Loucy (cell line): ENCODE data around the gene PAPPA2.

Source experiments
- H2AFZ ChIP-seq: fragments of 200-600 bp; sonication (generic); 2 replicates; pipeline ENCODE4 v1.6.0; 2016; ENCODE audit warnings: antibody characterized with exemption, mild to moderate bottlenecking, low read length, moderate library complexity
- H3F3A ChIP-seq: fragments of 200-600 bp; 2 replicates; pipeline ENCODE4 v1.6.0; 2016; ENCODE audit warnings: antibody characterized with exemption, low read depth, mild to moderate bottlenecking
- H3K27me3 ChIP-seq: fragments of 200-600 bp; sonication (generic); 2 replicates; pipeline ENCODE4 v1.6.1; 2014; ENCODE audit warnings: low read length, mild to moderate bottlenecking; ENCODE audit not compliant: insufficient read depth, poor library complexity, severe bottlenecking
- H3K36me3 ChIP-seq: fragments of 200-600 bp; sonication (generic); 2 replicates; pipeline ENCODE4 v1.6.1; 2016; ENCODE audit warnings: low read length; ENCODE audit not compliant: insufficient read depth
- H3K4me1 ChIP-seq: fragments of 200-600 bp; sonication (generic); 2 replicates; pipeline ENCODE4 v1.5.1; 2014; ENCODE audit warnings: low read length, mild to moderate bottlenecking; ENCODE audit not compliant: insufficient read depth, poor library complexity, severe bottlenecking
- H3K4me2 ChIP-seq: fragments of 200-600 bp; sonication (generic); 2 replicates; pipeline ENCODE4 v1.6.0; 2014; ENCODE audit warnings: antibody characterized with exemption, low read length, low read depth, mild to moderate bottlenecking; ENCODE audit not compliant: poor library complexity, severe bottlenecking
- H3K4me3 ChIP-seq: fragments of 200-600 bp; sonication (generic); 2 replicates; pipeline ENCODE4 v1.5.1; 2014; ENCODE audit warnings: low read length, mild to moderate bottlenecking, mixed read lengths; ENCODE audit not compliant: poor library complexity, severe bottlenecking
- H3K79me2 ChIP-seq: fragments of 200-600 bp; sonication (generic); 2 replicates; pipeline ENCODE4 v1.6.1; 2014; ENCODE audit warnings: low read length; ENCODE audit not compliant: insufficient read depth
- H3K9ac ChIP-seq: fragments of 200-600 bp; sonication (generic); 2 replicates; pipeline ENCODE4 v1.6.0; 2014; ENCODE audit warnings: mild to moderate bottlenecking, low read depth, low read length, moderate library complexity; ENCODE audit not compliant: poor library complexity, severe bottlenecking
- H3K9me2 ChIP-seq: fragments of 200-600 bp; sonication (generic); replicated peaks from 2 replicates; pipeline ENCODE4 v1.6.1; 2016; ENCODE audit warnings: low read depth, low read length, mixed read lengths
- H3K9me3 ChIP-seq: fragments of 200-600 bp; sonication (generic); 2 replicates; pipeline ENCODE4 v1.6.1; 2014; ENCODE audit warnings: mild to moderate bottlenecking, antibody characterized with exemption, low read length, low read depth; ENCODE audit not compliant: insufficient read depth
- H4K20me1 ChIP-seq: fragments of 200-600 bp; sonication (generic); 2 replicates; pipeline ENCODE4 v1.6.0; 2014; ENCODE audit warnings: antibody characterized with exemption, low read length, mild to moderate bottlenecking; ENCODE audit not compliant: insufficient read depth, poor library complexity, severe bottlenecking
- CTCF ChIP-seq: fragments of 200-600 bp; sonication (generic); conservative IDR thresholded peaks from 2 replicates; pipeline ENCODE4 v1.5.1; 2014; ENCODE audit warnings: mild to moderate bottlenecking, antibody characterized with exemption, low read length
- EZH2phosphoT487 ChIP-seq: fragments of 200-600 bp; IDR thresholded peaks from 2 replicates; pipeline ENCODE4 v1.6.1; 2018; ENCODE audit warnings: antibody characterized with exemption, mild to moderate bottlenecking, moderate library complexity, borderline replicate concordance

The PAPPA2 gene

GRCh38 chr1:176863613-176864012 is 400.6 kb downstream of the PAPPA2 start:
- no peaks in the 10 kb centered on the region for H3K4me1 ChIP-seq
- H3K9me3 ChIP-seq: no peaks in the 10 kb centered on the region
- H3K4me3 ChIP-seq: no peak overlapping the region
- H3K9me2 ChIP-seq: no peaks in the 10 kb centered on the region; the same call in 1 of the 2 replicates
- no peak for TF ChIP-seq EZH2phosphoT487
- no peak for TF ChIP-seq CTCF
- no peaks in the 10 kb centered on the region for H3K79me2 ChIP-seq
- no peaks in the 10 kb centered on the region for H4K20me1 ChIP-seq
- no peak overlapping the region for H3K9ac ChIP-seq
- H3K36me3 ChIP-seq: no peaks in the 10 kb centered on the region
- H3F3A ChIP-seq: no peaks in the 10 kb centered on the region
- H2AFZ ChIP-seq: no peak overlapping the region
- no peaks in the 10 kb centered on the region for H3K27me3 ChIP-seq
- no peak overlapping the region for H3K4me2 ChIP-seq

GRCh38 chr1:176864211-176864610 is 401.2 kb downstream of the PAPPA2 start:
- H3K4me2 ChIP-seq: no peak overlapping the region
- no peak overlapping the region for H3K4me3 ChIP-seq
- H3K9ac ChIP-seq: no peak overlapping the region
- no peaks in the 10 kb centered on the region for H4K20me1 ChIP-seq
- no peak overlapping the region for H2AFZ ChIP-seq
- no peaks in the 10 kb centered on the region for H3K4me1 ChIP-seq
- no peaks in the 10 kb centered on the region; the same call in 1 of the 2 replicates for H3K9me2 ChIP-seq
- H3K79me2 ChIP-seq: no peaks in the 10 kb centered on the region
- no peaks in the 10 kb centered on the region for H3K27me3 ChIP-seq
- H3F3A ChIP-seq: no peaks in the 10 kb centered on the region
- TF ChIP-seq EZH2phosphoT487 (no peak), CTCF (no peak)
- H3K36me3 ChIP-seq: no peaks in the 10 kb centered on the region
- H3K9me3 ChIP-seq: no peaks in the 10 kb centered on the region

- TF ChIP-seq EZH2phosphoT487 (no peak), CTCF (no peak)
- no peaks in the 10 kb centered on the region for H3K36me3 ChIP-seq
- no peaks in the 10 kb centered on the region for H3K4me1 ChIP-seq
- no peaks in the 10 kb centered on the region for H3F3A ChIP-seq
- H3K79me2 ChIP-seq: no peaks in the 10 kb centered on the region
- no peak overlapping the region for H3K9ac ChIP-seq
- no peaks in the 10 kb centered on the region; the same call in 1 of the 2 replicates for H3K9me2 ChIP-seq
- no peak overlapping the region for H2AFZ ChIP-seq
- H3K27me3 ChIP-seq: no peaks in the 10 kb centered on the region
- H4K20me1 ChIP-seq: no peaks in the 10 kb centered on the region
- H3K9me3 ChIP-seq: no peaks in the 10 kb centered on the region
- H3K4me2 ChIP-seq: no peak overlapping the region
- H3K4me3 ChIP-seq: no peak overlapping the region
These were observed 403.2 kb downstream of the PAPPA2 start for GRCh38 chr1:176866011-176866714.
